Coronary artery (tissue), 2 donors: Measurements from ENCODE around the gene RAB30.

Experiments used
- DNase-seq: peaks from one replicate; pipeline ENCODE4 v3.0.0-alpha.2; 2017; ENCODE audit warnings: low spot score
- H3K27ac ChIP-seq, 2 donors: fragments of 200-600 bp; sonication (generic); one replicate each; pipeline ENCODE4 v1.5.1; 2016 to 2019
- H3K4me3 ChIP-seq: fragments of 200-600 bp; sonication (generic); 2 replicates; pipeline ENCODE4 v1.5.1; 2016; ENCODE audit warnings: mild to moderate bottlenecking, moderate library complexity
- CTCF ChIP-seq: fragments of 200-600 bp; sonication (generic); IDR thresholded peaks from one replicate; pipeline ENCODE4 v1.5.1; 2019; ENCODE audit warnings: antibody characterized with exemption

The RAB30 gene

GRCh38 chr11:83033371-83033770 lies 38.3 kb downstream of the RAB30 start:
- DNase-seq, result no peak
- Histone ChIP-seq H3K4me3 (peak overlapping the region; percentile 11), H3K27ac (peak overlapping the region; percentile 77 to 87)
- no peak for TF ChIP-seq CTCF

- Histone ChIP-seq H3K27ac (no peak overlapping the region), H3K4me3 (no peak overlapping the region)
- TF ChIP-seq CTCF, result no peak
Observed at GRCh38 chr11:83031127-83031526, 40.6 kb downstream of the RAB30 start.

GRCh38 chr11:83027794-83028193 lies 43.9 kb downstream of the RAB30 start:
- no peak for DNase-seq
- Histone ChIP-seq H3K4me3 (no peak overlapping the region), H3K27ac (no peak overlapping the region)
- TF ChIP-seq CTCF, result no peak

More at GRCh38 chr11:83031127-83031526, 40.6 kb downstream of the RAB30 start:
- DNase-seq, result no peak

- H3K4me3 ChIP-seq, result no peak overlapping the region
- TF ChIP-seq CTCF, result no peak
- no peak overlapping the region for H3K27ac ChIP-seq
- no peak for DNase-seq
Observed at GRCh38 chr11:83027289-83027688, 44.4 kb downstream of the RAB30 start.

- TF ChIP-seq CTCF, result no peak
Observed at GRCh38 chr11:83026229-83026628, 45.5 kb downstream of the RAB30 start.

GRCh38 chr11:83025267-83025704 lies 46.4 kb downstream of the RAB30 start:
- TF ChIP-seq CTCF, result no peak
- no peak overlapping the region for H3K4me3 ChIP-seq
- no peak for DNase-seq
- no peak overlapping the region for H3K27ac ChIP-seq

More at GRCh38 chr11:83026229-83026628, 45.5 kb downstream of the RAB30 start:
- DNase-seq, result no peak
- no peak overlapping the region for H3K27ac ChIP-seq
- H3K4me3 ChIP-seq, result no peak overlapping the region

- H3K4me3 ChIP-seq, result no peak overlapping the region
- H3K27ac ChIP-seq, result no peak overlapping the region
- DNase-seq, result no peak
- TF ChIP-seq CTCF, result no peak
Observed at GRCh38 chr11:83024270-83024854, 47.3 kb downstream of the RAB30 start.
